ENCODE results near the gene BEX3. TPM values are rescaled to one million over a fixed set of nuclear protein-coding genes. Genes with fewer than 3 reads are reported as not detected.
A peak's percentile ranks its signal among the peaks of the same experiment; 100 is the strongest.

Gene BEX3
- total RNA-seq, 3 donors from 2014 or later, result 95.4 to 133 (median 121) TPM

DNA sequence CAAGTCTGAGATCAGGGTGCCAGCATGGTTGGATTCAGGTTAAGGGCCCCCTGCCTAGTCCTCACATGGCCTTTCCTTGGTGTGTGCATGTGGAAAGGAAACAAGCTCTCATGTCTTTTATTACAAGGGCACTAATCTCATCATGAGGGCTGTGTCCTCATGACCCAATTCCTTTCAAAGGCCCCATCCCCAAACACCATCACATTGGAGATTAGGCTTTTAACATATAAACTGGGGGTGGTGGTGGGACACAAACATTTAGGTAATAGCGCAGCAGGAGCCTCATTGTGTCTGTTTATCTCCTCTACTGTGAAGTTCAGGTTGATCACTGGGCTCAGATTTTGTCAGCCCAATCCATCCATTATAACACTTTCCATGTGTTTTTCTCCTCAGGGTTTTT is 41.0 kb downstream of the BEX3 start:
- no peaks in the 10 kb centered on the region for H3K9me3 ChIP-seq
- H3K4me1 ChIP-seq, result no peaks in the 10 kb centered on the region
- no peak for DNase-seq (ENCODE audit: low spot score in 2 of 2)
- intact Hi-C loops (cut with DNase I; ENCODE audit: low total_unique reads), result no loop called here
- H3K36me3 ChIP-seq, result no peaks in the 10 kb centered on the region
- peaks cover 0 to 26% of the 10 kb centered on the region in 2 donors for H3K27me3 ChIP-seq
- no peak overlapping the region for H3K4me3 ChIP-seq
- TF ChIP-seq, protein P1, sequence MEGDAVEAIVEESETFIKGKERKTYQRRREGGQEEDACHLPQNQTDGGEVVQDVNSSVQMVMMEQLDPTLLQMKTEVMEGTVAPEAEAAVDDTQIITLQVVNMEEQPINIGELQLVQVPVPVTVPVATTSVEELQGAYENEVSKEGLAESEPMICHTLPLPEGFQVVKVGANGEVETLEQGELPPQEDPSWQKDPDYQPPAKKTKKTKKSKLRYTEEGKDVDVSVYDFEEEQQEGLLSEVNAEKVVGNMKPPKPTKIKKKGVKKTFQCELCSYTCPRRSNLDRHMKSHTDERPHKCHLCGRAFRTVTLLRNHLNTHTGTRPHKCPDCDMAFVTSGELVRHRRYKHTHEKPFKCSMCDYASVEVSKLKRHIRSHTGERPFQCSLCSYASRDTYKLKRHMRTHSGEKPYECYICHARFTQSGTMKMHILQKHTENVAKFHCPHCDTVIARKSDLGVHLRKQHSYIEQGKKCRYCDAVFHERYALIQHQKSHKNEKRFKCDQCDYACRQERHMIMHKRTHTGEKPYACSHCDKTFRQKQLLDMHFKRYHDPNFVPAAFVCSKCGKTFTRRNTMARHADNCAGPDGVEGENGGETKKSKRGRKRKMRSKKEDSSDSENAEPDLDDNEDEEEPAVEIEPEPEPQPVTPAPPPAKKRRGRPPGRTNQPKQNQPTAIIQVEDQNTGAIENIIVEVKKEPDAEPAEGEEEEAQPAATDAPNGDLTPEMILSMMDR (IDR thresholded peaks at IDR 0.05), result no peak
- no peak for TF ChIP-seq POLR2A (IDR thresholded peaks at IDR 0.05)
- no peak for TF ChIP-seq POLR2AphosphoS5 (IDR thresholded peaks at IDR 0.05)
- peak overlapping the region in 1 of 2 donors; percentile 43 for H3K27ac ChIP-seq

DNA sequence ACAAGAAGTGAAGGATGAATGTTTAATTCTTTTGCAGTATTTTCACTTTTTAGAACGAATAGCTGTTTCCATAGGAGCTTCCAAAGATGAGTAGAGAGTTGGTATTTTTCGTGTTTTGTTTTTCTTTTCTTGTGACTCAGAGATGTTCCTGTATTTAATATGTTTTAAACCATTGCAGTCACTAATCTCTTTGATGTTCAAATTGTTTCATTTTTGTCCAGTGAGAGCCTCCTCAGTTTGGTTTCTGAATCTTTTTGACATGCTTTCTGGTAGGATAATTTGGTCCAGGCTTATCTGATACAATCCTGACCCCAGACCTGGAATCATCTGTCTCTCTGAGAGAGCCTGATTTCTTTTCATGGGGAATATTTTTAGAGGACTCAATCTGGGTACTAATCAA is 41.6 kb downstream of the BEX3 start:
- intact Hi-C loops (cut with DNase I; ENCODE audit: low total_unique reads), result no loop called here
- Histone ChIP-seq H3K9me3 (no peaks in the 10 kb centered on the region), H3K4me3 (no peak overlapping the region), H3K4me1 (no peaks in the 10 kb centered on the region), H3K36me3 (no peaks in the 10 kb centered on the region), H3K27ac (no peak overlapping the region), H3K27me3 (peaks cover 0 to 31% of the 10 kb centered on the region in 2 donors)
- no peak for TF ChIP-seq POLR2A (IDR thresholded peaks at IDR 0.05)
- TF ChIP-seq, protein P1 (IDR thresholded peaks at IDR 0.05), result no peak
- TF ChIP-seq POLR2AphosphoS5 (IDR thresholded peaks at IDR 0.05), result no peak
- DNase-seq (ENCODE audit: low spot score in 2 of 2), result no peak

DNA sequence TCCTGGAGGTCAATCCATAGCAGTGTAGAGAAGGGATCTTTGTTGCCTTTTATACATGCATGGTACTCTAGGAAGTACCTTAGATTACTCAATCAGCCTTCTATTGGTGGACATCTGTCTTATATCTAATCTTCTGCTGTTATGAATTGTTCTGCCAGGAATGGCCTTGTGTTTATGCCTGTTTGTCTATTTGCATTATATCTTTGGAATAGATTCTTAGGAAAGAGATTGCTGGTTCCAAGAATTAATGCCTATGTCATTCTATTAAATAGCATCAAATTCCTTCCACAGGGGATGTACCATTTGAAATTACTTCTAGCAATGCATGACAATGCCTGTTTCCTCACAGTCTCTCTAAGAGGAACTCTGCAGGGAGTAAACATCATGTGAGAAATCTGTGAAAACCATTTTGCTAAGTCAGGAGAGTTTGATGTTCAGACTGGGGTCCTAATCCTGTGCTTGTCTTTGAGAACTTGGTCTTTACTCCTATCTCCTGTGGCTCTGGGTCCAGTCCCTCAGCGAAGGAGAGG is 42.5 kb downstream of the BEX3 start:
- Histone ChIP-seq H3K4me3 (no peak overlapping the region), H3K36me3 (no peaks in the 10 kb centered on the region), H3K27ac (no peak overlapping the region), H3K4me1 (no peaks in the 10 kb centered on the region), H3K27me3 (peaks cover 0 to 38% of the 10 kb centered on the region in 2 donors), H3K9me3 (no peaks in the 10 kb centered on the region)
- intact Hi-C loops (cut with DNase I; ENCODE audit: low total_unique reads), result no loop called here
- TF ChIP-seq POLR2A (IDR thresholded peaks at IDR 0.05) (no peak), POLR2AphosphoS5 (IDR thresholded peaks at IDR 0.05) (no peak)
- TF ChIP-seq, protein P1 (IDR thresholded peaks at IDR 0.05), result no peak
- no peak for DNase-seq (ENCODE audit: low spot score in 2 of 2)

DNA sequence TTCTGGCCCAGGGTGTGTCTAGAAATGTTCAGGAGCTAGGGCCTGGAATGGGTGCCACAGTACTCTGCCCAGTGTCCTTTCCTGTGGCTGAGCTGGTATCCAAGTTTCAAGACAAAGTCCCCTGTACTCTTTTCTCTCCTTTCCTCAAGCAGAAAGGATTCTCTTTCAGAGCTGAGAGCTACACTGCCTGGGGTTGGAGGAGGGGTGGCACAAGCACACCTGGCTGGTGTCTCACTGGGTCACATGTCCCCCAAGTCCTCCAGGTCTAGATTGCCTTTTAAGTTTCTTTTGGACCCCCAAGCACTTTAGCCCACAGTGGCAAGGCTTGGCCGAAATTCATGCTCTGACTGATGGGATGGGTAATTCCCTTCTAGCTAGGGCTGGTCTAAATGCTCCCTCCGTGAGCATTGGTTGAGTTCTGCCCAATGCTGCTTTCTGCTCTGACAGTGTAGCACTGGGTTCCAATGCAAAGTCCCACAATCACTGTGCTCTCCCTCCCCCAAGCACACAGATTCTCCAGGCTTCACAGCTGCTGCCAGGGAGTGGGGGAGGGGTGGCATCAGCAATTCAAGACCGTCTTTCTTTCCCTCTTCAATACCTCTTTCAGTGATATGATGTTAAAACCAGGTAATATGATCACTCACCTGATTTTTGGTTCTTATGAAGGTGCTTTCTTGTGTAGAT is 47.8 kb downstream of the BEX3 start:
- intact Hi-C loops (cut with DNase I; ENCODE audit: low total_unique reads), result no loop called here
- TF ChIP-seq, protein P1 (IDR thresholded peaks at IDR 0.05), result no peak
- TF ChIP-seq POLR2A (IDR thresholded peaks at IDR 0.05) (no peak), POLR2AphosphoS5 (IDR thresholded peaks at IDR 0.05) (no peak)
- Histone ChIP-seq H3K9me3 (no peaks in the 10 kb centered on the region), H3K36me3 (no peaks in the 10 kb centered on the region), H3K4me3 (no peak overlapping the region), H3K27me3 (peaks cover 0 to 47% of the 10 kb centered on the region in 2 donors), H3K4me1 (no peaks in the 10 kb centered on the region), H3K27ac (no peak overlapping the region)
- DNase-seq (ENCODE audit: low spot score in 2 of 2), result no peak

Other genes starting within 250 kb of the BEX3 start
- gene BEX4, start 161.4 kb upstream of the BEX3 start, total RNA-seq, result 10 to 100 TPM; 21.9 to 44.2 (median 41.9) TPM
- 10 to 100 TPM; 52.2 to 79.6 (median 58.5) TPM for gene TCEAL8, start 121.4 kb upstream of the BEX3 start, total RNA-seq
- gene TCEAL5, start 99.8 kb upstream of the BEX3 start, total RNA-seq, result 1 to 10 TPM in 1 of 3 donors, under 1 TPM in 1, not detected in 1; 0.88 to 1.3 TPM
- 10 to 100 TPM in 2 of 3 donors, 1 to 10 TPM in 1; 1.4 to 29.4 (median 12.5) TPM for gene BEX2, start 65.5 kb upstream of the BEX3 start, total RNA-seq
- 10 to 100 TPM in 2 of 3 donors, 1 to 10 TPM in 1; 2.9 to 11.1 (median 10.8) TPM for gene TCEAL7, start 46.3 kb upstream of the BEX3 start, total RNA-seq
- 10 to 100 TPM; 47.4 to 94.5 (median 92.8) TPM for gene TCEAL9, start 20.0 kb upstream of the BEX3 start, total RNA-seq
- gene RAB40A, start 143.0 kb downstream of the BEX3 start, total RNA-seq, result 1 to 10 TPM in 2 of 3 donors, under 1 TPM in 1; 0.48 to 2.5 (median 2.3) TPM
- 100 to 1,000 TPM in 2 of 3 donors, 10 to 100 TPM in 1; 99.9 to 216 (median 113) TPM for gene TCEAL4, start 209.0 kb downstream of the BEX3 start, total RNA-seq
- 10 to 100 TPM; 21.3 to 52.4 (median 41.6) TPM for gene TCEAL3, start 231.4 kb downstream of the BEX3 start, total RNA-seq

Measured in breast epithelium (tissue), 4 donors.